Breast epithelium (tissue), 4 donors: ENCODE measurements around the gene GPER1. TPM values are rescaled to one million over a fixed set of nuclear protein-coding genes. Genes with fewer than 3 reads are reported as not detected.

ENCODE experiments used
- DNase-seq, 2 donors: peaks; one replicate each; pipeline ENCODE4 v3.0.0-alpha.2; 2019; ENCODE audit warnings: low spot score in 2 of 2
- H3K27ac ChIP-seq, 2 donors: fragments of 200-600 bp; sonication (generic) in 1 of 2; one replicate each; pipeline ENCODE4 v1.5.1; 2016 to 2019; ENCODE audit warnings: mild to moderate bottlenecking in 1 of 2
- H3K27me3 ChIP-seq, 2 donors: fragments of 200-600 bp; sonication (generic) in 1 of 2; one replicate each; pipeline versions ENCODE4 v1.5.1 to v1.6.0; 2017 to 2019; ENCODE audit warnings: control low read depth in 1 of 2, mild to moderate bottlenecking in 1 of 2
- H3K36me3 ChIP-seq: fragments of 200-600 bp; one replicate; pipeline ENCODE4 v1.5.1; 2019
- H3K4me1 ChIP-seq, 2 donors: fragments of 200-600 bp; sonication (generic); one replicate each; pipeline ENCODE4 v1.5.1; 2016 to 2019; ENCODE audit warnings: control low read depth in 1 of 2
- H3K4me3 ChIP-seq, 3 donors: fragments of 200-600 bp; sonication (generic); 1 replicate in 2 of 3; 2 replicates in 1 of 3; pipeline ENCODE4 v1.5.1; 2016 to 2019; ENCODE audit warnings: mild to moderate bottlenecking in 3 of 3, moderate library complexity in 2 of 3
- H3K9me3 ChIP-seq, 2 donors: fragments of 200-600 bp; sonication (generic) in 1 of 2; one replicate each; pipeline ENCODE4 v1.5.1; 2016 to 2019; ENCODE audit warnings: control low read depth in 1 of 2
- CTCF ChIP-seq, 3 donors: fragments of 450-650 bp; IDR thresholded peaks; one replicate each; pipeline ENCODE4 v1.5.1; 2016 to 2017; ENCODE audit warnings: antibody characterized with exemption in 3 of 3, mild to moderate bottlenecking in 3 of 3, moderate library complexity in 3 of 3
- POLR2A ChIP-seq: fragments of 450-650 bp; IDR thresholded peaks from one replicate; pipeline ENCODE4 v1.6.1; 2016; ENCODE audit warnings: antibody characterized with exemption, mild to moderate bottlenecking, moderate library complexity
- POLR2AphosphoS5 ChIP-seq, 3 donors: sonication (generic); formaldehyde crosslinking; IDR thresholded peaks; one replicate each; pipeline ENCODE4 v1.6.1; 2017; ENCODE audit warnings: antibody characterized with exemption in 3 of 3
- intact Hi-C: fragments of 100-400 bp; cut with DNase I; formaldehyde crosslinking; loops from one replicate; pipeline ENCODE4 v1.15.1; 2023; ENCODE audit warnings: low total_unique reads
- total RNA-seq, 3 donors: library from RNA; depleted of rRNA; stranded (reverse); fragments of >200 nt; gene quantifications; one replicate each; pipeline ENCODE4 v1.1.0, GENCODE V29; 2016

The GPER1 gene
- total RNA-seq, 3 donors from 2014 or later: 2.6 to 3.3 (median 3.2) TPM

GRCh38 chr7:1052031-1052818, 35.7 kb upstream of the GPER1 start:
- DNase-seq: no peak
- H3K27ac ChIP-seq: peak overlapping the region; percentile 72 to 90
- H3K4me1 ChIP-seq: peaks cover 14 to 19% of the 10 kb centered on the region in 2 donors
- intact Hi-C loops: no loop called here
- no peaks in the 10 kb centered on the region for H3K9me3 ChIP-seq
- no peaks in the 10 kb centered on the region for H3K36me3 ChIP-seq
- TF ChIP-seq POLR2AphosphoS5 (IDR thresholded peaks at IDR 0.05): no peak
- no peak for TF ChIP-seq POLR2A
- no peak for TF ChIP-seq CTCF (IDR thresholded peaks at IDR 0.05)
- no peaks in the 10 kb centered on the region for H3K27me3 ChIP-seq
- H3K4me3 ChIP-seq: peak overlapping the region in 1 of 3 donors; percentile 15

- Histone ChIP-seq H3K27ac (peak overlapping the region; percentile 72 to 90), H3K9me3 (no peaks in the 10 kb centered on the region), H3K27me3 (no peaks in the 10 kb centered on the region), H3K4me3 (no peak overlapping the region), H3K36me3 (no peaks in the 10 kb centered on the region), H3K4me1 (peaks cover 14 to 19% of the 10 kb centered on the region in 2 donors)
- no peak for DNase-seq
- intact Hi-C loops: no loop called here
- TF ChIP-seq POLR2AphosphoS5 (IDR thresholded peaks at IDR 0.05) (peak in 2 of 3 donors; percentile 42 to 69), CTCF (IDR thresholded peaks at IDR 0.05) (no peak)
Observed at GRCh38 chr7:1053002-1053411, 34.9 kb upstream of the GPER1 start.

DNA sequence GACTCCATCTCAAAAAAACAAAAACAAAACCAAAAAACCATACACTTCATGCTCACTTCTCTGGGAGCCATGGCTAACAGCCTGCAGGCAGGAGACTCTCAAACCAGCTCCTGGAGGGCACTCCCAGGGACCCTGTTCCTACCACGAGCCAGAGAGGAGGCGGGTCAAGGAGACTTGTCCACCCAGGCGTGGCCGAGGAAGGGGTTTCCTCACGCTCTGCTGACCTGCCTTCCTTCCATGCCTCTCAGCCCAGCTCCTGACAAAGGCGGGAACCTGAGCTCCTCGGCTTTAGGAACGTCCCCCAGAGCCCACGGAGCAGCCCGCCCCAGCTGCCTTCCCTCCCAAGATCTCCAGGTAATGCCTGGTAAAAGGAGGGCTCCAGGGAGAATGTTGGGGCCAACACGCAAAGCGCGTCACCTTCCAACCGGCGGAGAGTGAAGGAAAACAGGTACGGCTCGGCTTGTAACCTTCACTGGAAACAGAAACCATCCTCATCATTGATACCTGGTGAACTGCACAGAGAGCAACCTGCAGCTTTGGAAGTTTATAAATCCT, 34.0 kb upstream of the GPER1 start:
- H3K9me3 ChIP-seq: no peaks in the 10 kb centered on the region
- H3K27me3 ChIP-seq: no peaks in the 10 kb centered on the region
- H3K4me3 ChIP-seq: no peak overlapping the region
- TF ChIP-seq POLR2A (no peak), CTCF (IDR thresholded peaks at IDR 0.05) (no peak), POLR2AphosphoS5 (IDR thresholded peaks at IDR 0.05) (no peak)
- H3K27ac ChIP-seq: peak overlapping the region; percentile 72 to 90
- DNase-seq: no peak
- H3K4me1 ChIP-seq: peaks cover 14 to 19% of the 10 kb centered on the region in 2 donors
- intact Hi-C loops: no loop called here
- no peaks in the 10 kb centered on the region for H3K36me3 ChIP-seq

GRCh38 chr7:1054438-1054837, 33.5 kb upstream of the GPER1 start:
- no peaks in the 10 kb centered on the region for H3K27me3 ChIP-seq
- DNase-seq: no peak
- H3K27ac ChIP-seq: peak overlapping the region in 1 of 2 donors; percentile 90
- H3K4me3 ChIP-seq: no peak overlapping the region
- intact Hi-C loops: no loop called here
- H3K9me3 ChIP-seq: no peaks in the 10 kb centered on the region
- TF ChIP-seq POLR2A (no peak), POLR2AphosphoS5 (IDR thresholded peaks at IDR 0.05) (no peak), CTCF (IDR thresholded peaks at IDR 0.05) (no peak)
- peaks cover 14 to 19% of the 10 kb centered on the region in 2 donors for H3K4me1 ChIP-seq
- H3K36me3 ChIP-seq: no peaks in the 10 kb centered on the region

GRCh38 chr7:1054861-1055450, 33.0 kb upstream of the GPER1 start:
- H3K27me3 ChIP-seq: no peaks in the 10 kb centered on the region
- H3K9me3 ChIP-seq: no peaks in the 10 kb centered on the region
- H3K4me3 ChIP-seq: peak overlapping the region; percentile 37 to 55 (median 37)
- H3K27ac ChIP-seq: peak overlapping the region; percentile 5 to 90
- intact Hi-C loops: no loop called here
- TF ChIP-seq POLR2A (no peak), POLR2AphosphoS5 (IDR thresholded peaks at IDR 0.05) (no peak), CTCF (IDR thresholded peaks at IDR 0.05) (no peak)
- no peak for DNase-seq
- no peaks in the 10 kb centered on the region for H3K36me3 ChIP-seq
- peaks cover 14 to 19% of the 10 kb centered on the region in 2 donors for H3K4me1 ChIP-seq
